Measurements from ENCODE around the gene VCL. TPM values are rescaled to one million over a fixed set of nuclear protein-coding genes. Genes with fewer than 3 reads are reported as not detected.
A peak's percentile ranks its signal among the peaks of the same experiment; 100 is the strongest.

VCL gene
- total RNA-seq, 1 experiment from 2014 or later, result 106 TPM

- TF ChIP-seq REST (IDR thresholded peaks at IDR 0.05; ENCODE audit: low read depth) (no peak), ELF1 (IDR thresholded peaks at IDR 0.05; ENCODE audit: borderline replicate concordance, low read depth) (no peak), RAD21 (IDR thresholded peaks at IDR 0.05; ENCODE audit: low read depth) (no peak), CBX3 (IDR thresholded peaks at IDR 0.05; ENCODE audit: low read depth) (no peak), CTCF (IDR thresholded peaks at IDR 0.05 in 2 of 3, conservative IDR thresholded peaks at IDR 0.05 in 1 of 3; ENCODE audit: borderline replicate concordance in 1 of 3, insufficient read depth in 1 of 3, low read depth in 2 of 3, low read length in 2 of 3) (no peak), ZNF274 (IDR thresholded peaks at IDR 0.05; ENCODE audit: low read depth, low read length) (no peak), SIN3A (IDR thresholded peaks at IDR 0.05; ENCODE audit: low read depth) (no peak)
- Histone ChIP-seq H2AFZ (ENCODE audit: low read depth, low read length, poor library complexity, severe bottlenecking) (peak overlapping the region; percentile 93), H3K27ac (ENCODE audit: low read depth, low read length) (no peak overlapping the region), H4K20me1 (ENCODE audit: insufficient read depth) (no peaks in the 10 kb centered on the region), H3K4me2 (ENCODE audit: low read length) (peak overlapping the region; percentile 33), H3K27me3 (ENCODE audit: insufficient read depth, low read length) (no peaks in the 10 kb centered on the region), H3K4me3 (replicated peaks in 1 of 2; ENCODE audit: low read depth in 1 of 2, low read length in 2 of 2) (no peak overlapping the region), H3K9me3 (ENCODE audit: control insufficient read depth in 1 of 2, insufficient read depth in 1 of 2, low read depth in 1 of 2, low read length in 2 of 2) (no peaks in the 10 kb centered on the region), H3K79me2 (ENCODE audit: insufficient read depth, low read length) (no peaks in the 10 kb centered on the region), H3K4me1 (ENCODE audit: control insufficient read depth in 1 of 2, insufficient read depth in 2 of 2, low read length in 2 of 2) (peaks cover 0 to 30% of the 10 kb centered on the region in 2 experiments; a peak in 3 of 4 replicates), H3K9me2 (ENCODE audit: insufficient read depth) (no peaks in the 10 kb centered on the region), H3K9ac (ENCODE audit: low read length) (no peak overlapping the region), H3K36me3 (ENCODE audit: control insufficient read depth in 1 of 2, insufficient read depth in 2 of 2, low read length in 2 of 2) (no peaks in the 10 kb centered on the region)
- DNase-seq (ENCODE audit: low read depth, low spot score), result no peak
- ChIA-PET POLR2A (interaction anchor here (1.9 kb wide), 1 partner anchor 26 kb away, joined by 11 read pairs; no protein-coding TSS in a partner anchor), CTCF (interaction anchor here (1.2 kb wide), 1 partner anchor 52 kb away, joined by 3 read pairs; no protein-coding TSS in a partner anchor), RAD21 (ENCODE audit: low non-redundant PET in 1 of 2, low total read pairs in 2 of 2, uncharacterized antibody in 2 of 2, unreplicated experiment in 2 of 2) (no interaction called here)
- intact Hi-C loops (cut with micrococcal nuclease), result no loop called here
- no TSS peak for BruUV-seq (replicated peaks)
- peak; percentile 76 for ATAC-seq
These were observed 6.1 kb upstream of the VCL start for GRCh38 chr10:73991884-73992245.

Data from HCT116 (cell line).